GM12878 (cell line): Measurements from ENCODE around the gene BTNL9. TPM values are rescaled to one million over a fixed set of nuclear protein-coding genes. Genes with fewer than 3 reads are reported as not detected.

Experiments used
- ATAC-seq: fragments of 200-7000 bp; cut with Tn5 transposase; 3 replicates; pipeline ENCODE4 v1.9.1; 2020; ENCODE audit warnings: mild to moderate bottlenecking, moderate library complexity
- BruUV-seq: library from RNA; stranded (reverse); fragments of 400-500 nt; replicated peaks from 2 replicates; lab custom pipeline; 2021; lab: Mats Ljungman, UMichigan
- CTCF ChIA-PET: fragments of 300-600 bp; sonication (Branson Sonifier 250); formaldehyde crosslinking; extraction: SDS; loops from one replicate; lab custom pipeline; 2021; ENCODE audit warnings: inconsistent platforms; lab: Yijun Ruan, JAX
- POLR2A ChIA-PET: fragments of 350-600 bp; formaldehyde crosslinking; extraction: SDS; loops from one replicate; lab custom pipeline; 2021; ENCODE audit warnings: inconsistent platforms; lab: Charles Lee
- RAD21 ChIA-PET: fragments of 300-600 bp; sonication (Branson Sonifier 250); formaldehyde crosslinking; loops from one replicate; lab custom pipeline; 2023; ENCODE audit warnings: antibody characterized with exemption; ENCODE audit not compliant: unreplicated experiment; lab: Charles Lee
- SMC1A ChIA-PET: fragments of 300-600 bp; sonication (Branson Sonifier 250); formaldehyde crosslinking; loops from one replicate; lab custom pipeline; 2023; ENCODE audit not compliant: unreplicated experiment, uncharacterized antibody; lab: Charles Lee
- DNase-seq: peaks from one replicate; pipeline ENCODE4 v3.0.0-alpha.2; 2011; ENCODE audit warnings: low read depth, low spot score
- FAIRE-seq: peaks from 3 replicates; lab custom pipeline; 2011; peaks lifted over from hg19 to GRCh38; lab: Jason Lieb, UNC
- H2AFZ ChIP-seq: 2 replicates; pipeline ENCODE4 v1.6.0; 2011; ENCODE audit warnings: low read depth, low read length, control low read depth; ENCODE audit not compliant: control insufficient read depth
- H3K27ac ChIP-seq: 2 replicates; pipeline ENCODE4 v1.5.1; 2011; ENCODE audit warnings: control low read depth; ENCODE audit not compliant: control insufficient read depth, insufficient read depth
- H3K27me3 ChIP-seq, 2 experiments: replicated peaks in 1 of 2; 2 replicates each; pipeline versions ENCODE4 v1.6.0 to v1.6.1; 2011; ENCODE audit warnings: low read length in 1 of 2; ENCODE audit not compliant: control insufficient read depth in 2 of 2, insufficient read depth in 2 of 2
- H3K36me3 ChIP-seq, 2 experiments: 2 replicates each; pipeline ENCODE4 v1.5.1; 2011; ENCODE audit warnings: low read length in 1 of 2; ENCODE audit not compliant: control insufficient read depth in 2 of 2, insufficient read depth in 2 of 2
- H3K4me1 ChIP-seq: 2 replicates; pipeline ENCODE4 v1.6.1; 2011; ENCODE audit warnings: mild to moderate bottlenecking, low read length, moderate library complexity, mixed read lengths; ENCODE audit not compliant: control insufficient read depth, insufficient read depth
- H3K4me2 ChIP-seq: 2 replicates; pipeline ENCODE4 v1.6.0; 2011; ENCODE audit warnings: control low read depth; ENCODE audit not compliant: control insufficient read depth, insufficient read depth
- H3K4me3 ChIP-seq: fragments of 200-600 bp; sonication (generic); 2 replicates; pipeline ENCODE4 v1.5.1; 2016
- H3K79me2 ChIP-seq: 2 replicates; pipeline ENCODE4 v1.6.0; 2011; ENCODE audit warnings: low read length; ENCODE audit not compliant: control insufficient read depth, insufficient read depth
- H3K9ac ChIP-seq: 2 replicates; pipeline ENCODE4 v1.8.0; 2011; ENCODE audit warnings: low read length, control low read depth, mixed read lengths; ENCODE audit not compliant: control insufficient read depth, insufficient read depth
- H3K9me3 ChIP-seq: replicated peaks from 3 replicates; pipeline ENCODE4 v1.5.1; 2011; ENCODE audit warnings: mild to moderate bottlenecking, low read length; ENCODE audit not compliant: control insufficient read depth, insufficient read depth
- H4K20me1 ChIP-seq: 2 replicates; pipeline ENCODE4 v1.6.0; 2011; ENCODE audit not compliant: control insufficient read depth, insufficient read depth
- ASH2L ChIP-seq: fragments of 300-600, 200-600 bp; sonication (generic); IDR thresholded peaks from 2 replicates; pipeline ENCODE4 v1.6.1; 2017; ENCODE audit warnings: low read depth, mild to moderate bottlenecking, borderline replicate concordance
- CHD4 ChIP-seq: fragments of 200-600 bp; sonication (generic); IDR thresholded peaks from 2 replicates; pipeline ENCODE4 v1.6.1; 2016; ENCODE audit warnings: mild to moderate bottlenecking
- FOXM1 ChIP-seq: IDR thresholded peaks from 2 replicates; pipeline ENCODE4 v1.6.1; 2012; ENCODE audit warnings: low read depth, mild to moderate bottlenecking, inconsistent platforms, low read length, moderate library complexity
- GATAD2B ChIP-seq: fragments of 450-650 bp; conservative IDR thresholded peaks from 2 replicates; pipeline ENCODE4 v1.6.1; 2017; ENCODE audit warnings: low read depth, mild to moderate bottlenecking, moderate library complexity
- HDAC2 ChIP-seq: fragments of 200-600 bp; sonication (generic); IDR thresholded peaks from 2 replicates; pipeline ENCODE4 v1.6.1; 2017
- MEF2B ChIP-seq: fragments of 450-650 bp; IDR thresholded peaks from 2 replicates; pipeline ENCODE4 v1.6.1; 2018; ENCODE audit warnings: mild to moderate bottlenecking, moderate library complexity; ENCODE audit not compliant: partially characterized antibody, poor library complexity, severe bottlenecking
- MYC ChIP-seq: IDR thresholded peaks from 2 replicates; pipeline ENCODE4 v1.6.1; 2011; ENCODE audit warnings: mild to moderate bottlenecking, low read length, moderate library complexity, inconsistent platforms; ENCODE audit not compliant: insufficient read depth, insufficient replicate concordance, insufficient read length, severe bottlenecking
- PML ChIP-seq: IDR thresholded peaks from 2 replicates; pipeline ENCODE4 v1.6.1; 2012; ENCODE audit warnings: low read length, inconsistent platforms
- POLR2A ChIP-seq: IDR thresholded peaks from 2 replicates; pipeline ENCODE4 v1.6.1; 2011; ENCODE audit warnings: low read depth, mild to moderate bottlenecking, low read length
- RCOR1 ChIP-seq: conservative IDR thresholded peaks from 2 replicates; pipeline ENCODE4 v1.6.1; 2012; ENCODE audit warnings: low read depth, low read length, improper control_type of control experiment
- SP1 ChIP-seq: IDR thresholded peaks from one replicate; pipeline ENCODE4 v1.6.1; 2011; ENCODE audit warnings: low read depth, low read length
- YBX1 ChIP-seq: fragments of 450-650 bp; IDR thresholded peaks from 2 replicates; pipeline ENCODE4 v1.6.1; 2016; ENCODE audit warnings: antibody characterized with exemption
- ZNF384 ChIP-seq: IDR thresholded peaks from 2 replicates; pipeline ENCODE4 v1.6.1; 2012; ENCODE audit warnings: low read depth, mild to moderate bottlenecking, low read length, improper control_type of control experiment, borderline replicate concordance
- WGBS: methylation state at CpG from one replicate; pipeline ENCODE4 v1.1.6; 2016; ENCODE audit warnings: low lambda C conversion rate; ENCODE audit not compliant: insufficient replicate concordance, insufficient coverage; ENCODE audit errors: missing lambda C conversion rate; 5-methylcytosine and 5-hydroxymethylcytosine counted together
- in situ Hi-C: fragments of 300-500 bp; cut with MboI; formaldehyde crosslinking; loops from 9 replicates; pipeline ENCODE4 v1.14.3; 2018; ENCODE audit warnings: mixed read lengths
- intact Hi-C: fragments of 100-400 bp; cut with micrococcal nuclease; formaldehyde crosslinking; loops from one replicate; pipeline ENCODE4 v1.14.2; 2022; ENCODE audit not compliant: unreplicated experiment
- polyA plus RNA-seq, 11 experiments: library from polyadenylated mRNA; depleted of rRNA in 4 of 11; unstranded in 6 of 11; stranded (reverse) in 5 of 11; fragments of >200 nt; fragmentation: Nextera tagmentation in 4 of 11; fragmentation: Illumina TruSeq in 1 of 11; extraction: Ambion mirVana in 4 of 11; extraction: Trizol in 1 of 11; gene quantifications; 1 replicate in 1 of 11; 2 replicates in 10 of 11; pipeline versions ENCODE4 v1.2.1 to v1.2.3, GENCODE V29; 2011 to 2016; ENCODE audit warnings: inconsistent platforms in 2 of 11, missing spikeins in 2 of 11, low read depth in 1 of 11
- total RNA-seq, 4 experiments: library from RNA; depleted of rRNA in 3 of 4; stranded (reverse); fragments of >200 nt in 3 of 4; fragmentation: Illumina TruSeq in 1 of 4; extraction: Trizol in 1 of 4; gene quantifications; 2 replicates each; pipeline versions ENCODE4 v1.2.1 to v1.2.3, GENCODE V29; 2013 to 2021
- TF ChIP-seq, protein P1 (sequence below): fragments of 450-650 bp; IDR thresholded peaks from 2 replicates; pipeline ENCODE4 v1.6.1; 2018; ENCODE audit warnings: borderline replicate concordance, mild to moderate bottlenecking; ENCODE audit not compliant: partially characterized antibody
- TF ChIP-seq, protein P2 (sequence below): fragments of 450-650 bp; IDR thresholded peaks from 2 replicates; pipeline ENCODE4 v1.6.1; 2016; ENCODE audit warnings: mild to moderate bottlenecking, moderate library complexity, borderline replicate concordance

BTNL9 gene
- total and polyA plus RNA-seq, 10 of the 15 experiments (the other 5 are each of a cell fraction or from before 2014, with no cell fraction given) = 0.01 to 16.5 (median 0.06) TPM; not detected in 5

DNA sequence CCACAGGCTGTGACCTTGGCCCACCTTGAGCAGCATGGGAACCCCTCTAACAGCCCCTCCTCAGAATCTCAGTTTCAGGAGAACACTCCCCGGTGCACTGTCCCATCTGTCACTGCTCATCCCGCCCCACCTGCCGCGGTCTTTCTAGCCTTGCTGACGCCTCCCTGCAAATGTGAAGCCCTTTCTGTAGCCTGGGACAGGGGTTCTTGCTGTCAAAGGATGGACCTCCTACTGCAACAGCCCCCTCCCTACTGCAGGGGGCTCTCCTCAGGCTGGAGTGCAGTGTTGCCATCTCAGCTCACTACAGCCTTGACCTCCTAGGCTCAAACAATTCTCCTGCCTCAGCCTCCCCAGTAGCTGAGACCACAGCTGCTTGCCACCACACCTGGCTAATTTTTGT, 70.9 kb downstream of the BTNL9 start:
- BruUV-seq = no TSS peak
- Histone ChIP-seq H3K27ac (no peak overlapping the region), H3K9me3 (peaks cover 3% of the 10 kb centered on the region; the same call in 1 of the 3 replicates), H3K4me2 (no peak overlapping the region), H3K4me3 (no peak overlapping the region), H4K20me1 (no peaks in the 10 kb centered on the region)
- SMC1A ChIA-PET = no interaction called here
- POLR2A ChIA-PET = no interaction called here
- FAIRE-seq (no peak), DNase-seq (no peak), ATAC-seq (no peak)
- CTCF ChIA-PET = interaction anchor here (1.6 kb wide), 1 partner anchor 23 kb away, joined by 3 read pairs; no protein-coding TSS in a partner anchor
- WGBS = 69% methylated on average over 5 of the region's 5 CpGs
- no peak for TF ChIP-seq CHD4
- TF ChIP-seq GATAD2B = no peak
- no peak for TF ChIP-seq HDAC2
- TF ChIP-seq ASH2L = no peak
- TF ChIP-seq SP1 = no peak
- TF ChIP-seq, protein P1, sequence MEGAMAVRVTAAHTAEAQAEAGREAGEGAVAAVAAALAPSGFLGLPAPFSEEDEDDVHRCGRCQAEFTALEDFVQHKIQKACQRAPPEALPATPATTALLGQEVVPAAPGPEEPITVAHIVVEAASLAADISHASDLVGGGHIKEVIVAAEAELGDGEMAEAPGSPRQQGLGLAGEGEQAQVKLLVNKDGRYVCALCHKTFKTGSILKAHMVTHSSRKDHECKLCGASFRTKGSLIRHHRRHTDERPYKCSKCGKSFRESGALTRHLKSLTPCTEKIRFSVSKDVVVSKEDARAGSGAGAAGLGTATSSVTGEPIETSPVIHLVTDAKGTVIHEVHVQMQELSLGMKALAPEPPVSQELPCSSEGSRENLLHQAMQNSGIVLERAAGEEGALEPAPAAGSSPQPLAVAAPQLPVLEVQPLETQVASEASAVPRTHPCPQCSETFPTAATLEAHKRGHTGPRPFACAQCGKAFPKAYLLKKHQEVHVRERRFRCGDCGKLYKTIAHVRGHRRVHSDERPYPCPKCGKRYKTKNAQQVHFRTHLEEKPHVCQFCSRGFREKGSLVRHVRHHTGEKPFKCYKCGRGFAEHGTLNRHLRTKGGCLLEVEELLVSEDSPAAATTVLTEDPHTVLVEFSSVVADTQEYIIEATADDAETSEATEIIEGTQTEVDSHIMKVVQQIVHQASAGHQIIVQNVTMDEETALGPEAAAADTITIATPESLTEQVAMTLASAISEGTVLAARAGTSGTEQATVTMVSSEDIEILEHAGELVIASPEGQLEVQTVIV = no peak
- TF ChIP-seq MEF2B = no peak
- TF ChIP-seq ZNF384 = no peak
- TF ChIP-seq MYC = no peak
- TF ChIP-seq, protein P2, sequence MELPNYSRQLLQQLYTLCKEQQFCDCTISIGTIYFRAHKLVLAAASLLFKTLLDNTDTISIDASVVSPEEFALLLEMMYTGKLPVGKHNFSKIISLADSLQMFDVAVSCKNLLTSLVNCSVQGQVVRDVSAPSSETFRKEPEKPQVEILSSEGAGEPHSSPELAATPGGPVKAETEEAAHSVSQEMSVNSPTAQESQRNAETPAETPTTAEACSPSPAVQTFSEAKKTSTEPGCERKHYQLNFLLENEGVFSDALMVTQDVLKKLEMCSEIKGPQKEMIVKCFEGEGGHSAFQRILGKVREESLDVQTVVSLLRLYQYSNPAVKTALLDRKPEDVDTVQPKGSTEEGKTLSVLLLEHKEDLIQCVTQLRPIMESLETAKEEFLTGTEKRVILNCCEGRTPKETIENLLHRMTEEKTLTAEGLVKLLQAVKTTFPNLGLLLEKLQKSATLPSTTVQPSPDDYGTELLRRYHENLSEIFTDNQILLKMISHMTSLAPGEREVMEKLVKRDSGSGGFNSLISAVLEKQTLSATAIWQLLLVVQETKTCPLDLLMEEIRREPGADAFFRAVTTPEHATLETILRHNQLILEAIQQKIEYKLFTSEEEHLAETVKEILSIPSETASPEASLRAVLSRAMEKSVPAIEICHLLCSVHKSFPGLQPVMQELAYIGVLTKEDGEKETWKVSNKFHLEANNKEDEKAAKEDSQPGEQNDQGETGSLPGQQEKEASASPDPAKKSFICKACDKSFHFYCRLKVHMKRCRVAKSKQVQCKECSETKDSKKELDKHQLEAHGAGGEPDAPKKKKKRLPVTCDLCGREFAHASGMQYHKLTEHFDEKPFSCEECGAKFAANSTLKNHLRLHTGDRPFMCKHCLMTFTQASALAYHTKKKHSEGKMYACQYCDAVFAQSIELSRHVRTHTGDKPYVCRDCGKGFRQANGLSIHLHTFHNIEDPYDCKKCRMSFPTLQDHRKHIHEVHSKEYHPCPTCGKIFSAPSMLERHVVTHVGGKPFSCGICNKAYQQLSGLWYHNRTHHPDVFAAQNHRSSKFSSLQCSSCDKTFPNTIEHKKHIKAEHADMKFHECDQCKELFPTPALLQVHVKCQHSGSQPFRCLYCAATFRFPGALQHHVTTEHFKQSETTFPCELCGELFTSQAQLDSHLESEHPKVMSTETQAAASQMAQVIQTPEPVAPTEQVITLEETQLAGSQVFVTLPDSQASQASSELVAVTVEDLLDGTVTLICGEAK = no peak
- no peak for TF ChIP-seq POLR2A
- no peak for TF ChIP-seq FOXM1
- TF ChIP-seq YBX1 = no peak
- TF ChIP-seq RCOR1 = no peak
- TF ChIP-seq PML = no peak
- TF ChIP-seq, all 136 proteins: peak for 0
- no peaks in the 10 kb centered on the region for H3K36me3 ChIP-seq
- no peaks in the 10 kb centered on the region; a peak in 3 of 4 replicates for H3K27me3 ChIP-seq
- intact Hi-C loops (no loop called here), in situ Hi-C loops (no loop called here)
- no peaks in the 10 kb centered on the region for H3K79me2 ChIP-seq
- H3K9ac ChIP-seq = no peak overlapping the region
- no peak overlapping the region for H2AFZ ChIP-seq
- RAD21 ChIA-PET = interaction anchor here (1.3 kb wide), 1 partner anchor 57 kb away, joined by 3 read pairs; no protein-coding TSS in a partner anchor
- H3K4me1 ChIP-seq = no peaks in the 10 kb centered on the region
